BE2C (cell line): ENCODE data around the gene TRAP1.

Source experiments
- DNase-seq: peaks from one replicate; pipeline ENCODE4 v3.0.0-alpha.2; 2020
- H3K27me3 ChIP-seq: fragments of 250-450 bp; sonication (Bioruptor Pico); 2 replicates; pipeline ENCODE4 v1.5.1; 2020; ENCODE audit warnings: mild to moderate bottlenecking
- H3K36me3 ChIP-seq: fragments of 250-450 bp; sonication (Bioruptor Pico); 2 replicates; pipeline ENCODE4 v1.5.1; 2020; ENCODE audit warnings: mild to moderate bottlenecking
- H3K4me1 ChIP-seq: fragments of 250-450 bp; sonication (Bioruptor Pico); 2 replicates; pipeline ENCODE4 v1.5.1; 2020
- H3K4me3 ChIP-seq: 2 replicates; pipeline ENCODE4 v1.5.1; 2011; ENCODE audit warnings: low read depth, low read length
- H3K9me3 ChIP-seq: fragments of 250-450 bp; sonication (Bioruptor Pico); 2 replicates; pipeline ENCODE4 v1.5.1; 2020
- CTCF ChIP-seq: IDR thresholded peaks from 2 replicates; pipeline ENCODE4 v1.5.1; 2012; ENCODE audit warnings: mild to moderate bottlenecking, low read depth, low read length

TRAP1 gene

DNA sequence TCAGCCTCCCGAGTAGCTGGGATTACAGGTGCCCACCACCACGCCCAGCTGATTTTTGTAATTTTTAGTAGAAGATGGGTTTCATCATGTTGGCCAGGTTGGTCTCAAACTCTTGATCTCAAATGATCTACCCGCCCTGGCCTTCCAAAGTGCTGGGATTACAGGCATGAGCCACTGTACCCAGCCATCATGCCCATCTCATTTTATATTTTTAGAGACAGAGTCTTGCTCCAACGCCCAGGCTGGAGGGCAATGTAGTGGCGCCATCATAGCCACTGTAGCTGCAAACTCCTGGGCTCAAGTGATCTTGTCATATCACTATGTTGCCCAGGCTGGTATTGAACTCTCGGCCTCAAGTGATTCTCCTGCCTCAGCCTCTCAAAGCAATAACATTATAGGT lies 43.2 kb upstream of the TRAP1 start:
- TF ChIP-seq CTCF = no peak
- Histone ChIP-seq H3K27me3 (no peaks in the 10 kb centered on the region), H3K4me1 (peaks cover 7% of the 10 kb centered on the region), H3K4me3 (no peak overlapping the region), H3K36me3 (peaks cover 55% of the 10 kb centered on the region), H3K9me3 (no peaks in the 10 kb centered on the region)
- no peak for DNase-seq

DNA sequence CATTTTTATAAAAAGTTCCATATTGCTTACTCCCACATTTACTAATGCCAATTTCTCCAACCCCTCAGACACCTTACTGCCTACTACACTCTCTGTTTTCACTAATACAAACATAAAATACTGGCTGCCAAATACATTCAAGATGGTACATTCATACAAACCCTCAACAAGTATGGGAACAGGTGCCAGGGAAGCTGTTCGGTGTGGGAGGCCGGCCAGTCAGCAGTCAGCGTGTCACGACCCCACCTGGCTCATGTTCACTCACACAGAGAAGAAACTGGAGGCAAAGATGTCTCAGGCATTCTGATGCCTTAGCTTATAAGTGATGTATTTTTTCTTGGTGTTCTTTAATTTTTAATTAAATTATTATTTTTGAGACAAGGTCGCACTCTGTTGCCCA lies 42.4 kb upstream of the TRAP1 start:
- H3K4me1 ChIP-seq = peaks cover 7% of the 10 kb centered on the region
- H3K27me3 ChIP-seq = no peaks in the 10 kb centered on the region
- no peak for TF ChIP-seq CTCF
- no peak for DNase-seq
- H3K9me3 ChIP-seq = no peaks in the 10 kb centered on the region
- H3K4me3 ChIP-seq = no peak overlapping the region
- H3K36me3 ChIP-seq = peaks cover 53% of the 10 kb centered on the region

- DNase-seq = no peak
- H3K36me3 ChIP-seq = peaks cover 49% of the 10 kb centered on the region
- no peak overlapping the region for H3K4me3 ChIP-seq
- no peaks in the 10 kb centered on the region for H3K27me3 ChIP-seq
- no peaks in the 10 kb centered on the region for H3K9me3 ChIP-seq
- peaks cover 3% of the 10 kb centered on the region; the same call in 1 of the 2 replicates for H3K4me1 ChIP-seq
- no peak for TF ChIP-seq CTCF
Measured at GRCh38 chr16:3756113-3756512, 38.8 kb upstream of the TRAP1 start.

DNA sequence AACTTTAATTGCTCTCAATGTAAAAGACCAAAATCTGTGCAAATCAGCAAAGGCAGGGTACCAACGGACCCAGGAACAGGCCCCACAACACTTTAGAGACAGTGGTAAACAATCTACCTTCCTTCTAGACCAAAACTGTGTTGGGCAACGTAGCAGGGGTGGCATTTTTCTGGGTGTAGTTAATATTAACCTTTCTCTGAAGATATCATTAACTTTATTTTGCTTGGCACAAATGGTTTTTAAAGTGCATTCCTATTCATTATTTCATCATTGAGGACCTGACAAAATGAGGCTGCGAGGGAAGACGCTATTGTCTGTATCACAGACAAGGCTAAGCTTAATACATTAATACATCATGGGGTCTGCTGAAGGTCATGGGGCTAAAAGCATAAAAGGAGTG lies 37.9 kb upstream of the TRAP1 start:
- no peaks in the 10 kb centered on the region for H3K9me3 ChIP-seq
- no peak for DNase-seq
- H3K36me3 ChIP-seq = peaks cover 45% of the 10 kb centered on the region
- TF ChIP-seq CTCF = no peak
- no peaks in the 10 kb centered on the region for H3K27me3 ChIP-seq
- no peak overlapping the region for H3K4me3 ChIP-seq
- no peaks in the 10 kb centered on the region; the same call in 1 of the 2 replicates for H3K4me1 ChIP-seq

- Histone ChIP-seq H3K27me3 (no peaks in the 10 kb centered on the region), H3K4me3 (no peak overlapping the region), H3K9me3 (no peaks in the 10 kb centered on the region), H3K36me3 (peaks cover 50% of the 10 kb centered on the region), H3K4me1 (no peaks in the 10 kb centered on the region; the same call in 1 of the 2 replicates)
- DNase-seq = no peak
- no peak for TF ChIP-seq CTCF
Measured at GRCh38 chr16:3754772-3755171, 37.4 kb upstream of the TRAP1 start.

- no peaks in the 10 kb centered on the region for H3K27me3 ChIP-seq
- H3K4me1 ChIP-seq = no peaks in the 10 kb centered on the region; the same call in 1 of the 2 replicates
- DNase-seq = no peak
- peaks cover 55% of the 10 kb centered on the region for H3K36me3 ChIP-seq
- TF ChIP-seq CTCF = no peak
- no peaks in the 10 kb centered on the region for H3K9me3 ChIP-seq
- no peak overlapping the region for H3K4me3 ChIP-seq
Measured at GRCh38 chr16:3754081-3754703, 36.9 kb upstream of the TRAP1 start.
